Endothelial cell of hepatic sinusoid (primary cell): Measurements from ENCODE around the gene FHOD1.

Experiments used
- in situ Hi-C: cut with HindIII; loops from 2 replicates; pipeline ENCODE4 v1.10.0; 2017; ENCODE audit warnings: low sequenced_read_pairs

FHOD1 gene

GRCh38 chr16:67277999-67278772 is 30.9 kb upstream of the FHOD1 start:
- in situ Hi-C loops = no loop called here

DNA sequence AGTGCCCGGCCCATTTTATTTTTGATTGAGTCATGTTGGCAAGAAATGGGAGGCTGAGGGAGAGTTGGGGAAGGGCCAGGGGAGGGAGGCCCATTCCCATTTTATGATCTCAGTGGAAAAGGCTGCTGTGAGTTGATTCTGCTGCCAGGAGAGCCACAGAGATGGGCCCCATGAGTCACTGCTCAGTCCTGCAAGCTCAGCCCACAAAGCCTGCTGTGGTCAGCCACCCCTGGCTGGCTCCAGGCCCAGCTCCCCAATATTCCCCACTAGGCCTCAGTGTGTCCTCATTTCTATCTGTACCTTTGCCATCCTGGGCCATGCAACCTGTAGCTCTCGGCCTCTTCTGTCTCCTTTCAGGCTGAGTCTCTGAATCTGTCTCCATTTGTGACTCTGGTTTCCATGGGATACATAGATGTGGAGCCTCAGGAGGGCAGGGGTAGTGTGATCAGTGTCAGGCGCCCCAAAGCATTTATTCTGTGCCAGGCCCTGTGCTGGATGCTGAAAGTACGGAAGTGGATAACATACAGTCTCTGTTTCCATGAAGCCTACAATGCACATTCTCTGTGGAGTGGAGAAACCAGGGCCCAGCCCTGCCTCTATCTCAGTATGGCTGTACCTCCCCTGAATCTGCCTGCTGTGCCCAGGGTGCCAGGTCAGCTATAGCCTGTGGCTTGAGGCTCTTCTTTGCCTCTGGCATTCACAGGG is 30.2 kb upstream of the FHOD1 start:
- in situ Hi-C loops = no loop called here

GRCh38 chr16:67275321-67275720 is 28.0 kb upstream of the FHOD1 start:
- in situ Hi-C loops = no loop called here

DNA sequence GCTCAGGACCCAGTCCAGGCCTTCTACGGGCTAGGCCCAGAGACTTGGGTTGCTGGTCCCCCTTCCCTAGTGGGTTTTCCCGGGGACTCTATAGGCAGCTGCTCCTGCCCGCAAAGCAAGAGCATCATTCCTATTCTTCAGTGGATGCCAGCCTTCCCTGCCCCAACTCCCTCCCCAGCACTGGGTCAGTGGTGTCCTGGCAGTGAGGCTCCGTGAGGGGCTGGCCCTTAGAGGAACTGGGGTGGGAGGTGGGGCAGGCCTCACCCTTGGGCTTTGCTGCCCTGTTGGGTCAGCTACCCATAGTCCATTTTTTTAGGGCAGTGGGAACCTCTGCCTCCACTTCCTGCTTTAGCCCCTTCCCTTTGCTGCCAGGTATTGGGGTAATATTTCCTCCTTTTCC is 24.2 kb upstream of the FHOD1 start:
- in situ Hi-C loops = no loop called here

DNA sequence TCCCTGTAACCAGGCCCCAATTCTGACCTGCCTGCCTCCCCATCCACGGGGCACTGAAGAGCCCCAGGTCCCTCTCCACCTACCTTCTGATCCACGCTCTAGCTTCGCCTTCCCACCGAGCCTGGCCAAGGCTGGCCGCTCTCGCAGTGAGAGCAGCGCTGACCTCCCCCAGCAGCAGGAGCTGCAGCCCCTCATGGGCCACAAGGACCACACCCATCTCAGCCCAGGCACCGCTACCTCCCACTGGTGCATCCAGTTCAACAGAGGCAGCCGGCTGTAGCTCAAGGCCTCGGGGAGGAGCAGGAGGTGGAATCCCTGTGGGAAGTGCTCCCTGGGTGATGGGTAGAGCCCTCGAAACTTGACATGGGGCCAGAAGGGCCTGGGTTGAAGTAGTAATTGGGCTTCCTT is 23.7 kb upstream of the FHOD1 start:
- in situ Hi-C loops = no loop called here

DNA sequence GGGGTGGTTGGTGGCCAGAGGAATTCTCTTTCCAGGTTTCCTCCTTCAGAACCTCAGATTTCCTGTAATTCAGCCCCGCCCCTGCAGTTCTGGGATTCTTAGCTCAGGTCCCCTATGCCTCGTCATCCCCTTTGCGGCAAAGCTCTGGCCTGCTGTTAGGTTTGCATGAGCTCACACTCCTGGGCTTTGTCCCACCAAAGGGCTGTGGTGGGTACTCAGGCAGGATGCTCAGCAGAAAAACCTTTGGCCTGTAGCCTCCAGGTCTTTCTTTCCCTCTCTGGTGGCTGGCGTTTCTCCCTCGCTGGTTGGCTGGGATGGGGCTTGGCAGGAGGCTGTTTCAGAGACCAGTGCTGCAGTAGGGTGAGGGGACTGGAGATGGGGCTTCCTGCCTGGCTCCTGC is 22.5 kb upstream of the FHOD1 start:
- in situ Hi-C loops = no loop called here

DNA sequence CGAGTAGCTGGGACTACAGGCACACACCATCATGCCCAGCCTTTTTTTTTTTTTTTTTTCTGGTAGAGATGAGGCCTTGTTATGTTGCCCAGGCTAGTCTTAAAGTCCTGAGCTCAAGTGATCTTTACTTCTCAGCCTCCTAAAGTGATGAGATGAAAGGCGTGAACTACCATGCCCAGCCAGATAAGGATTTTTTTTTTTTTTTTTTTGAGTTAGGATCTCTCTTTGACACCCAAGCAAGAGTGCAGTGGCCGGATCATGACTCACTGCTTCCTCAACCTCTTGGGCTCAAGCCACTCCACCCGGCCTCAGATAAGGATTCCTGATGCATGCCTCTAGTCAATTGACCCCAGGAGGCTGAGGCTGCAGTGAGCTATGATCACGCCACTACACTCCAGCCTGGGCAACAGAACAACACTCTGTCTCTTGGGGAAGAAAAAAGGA is 20.9 kb upstream of the FHOD1 start:
- in situ Hi-C loops = no loop called here

- in situ Hi-C loops = no loop called here
Measured at GRCh38 chr16:67265834-67266233, 18.6 kb upstream of the FHOD1 start.

GRCh38 chr16:67264866-67265265 is 17.6 kb upstream of the FHOD1 start:
- in situ Hi-C loops = loop anchor here (5.0 kb wide), 1 partner anchor 48 kb away; no protein-coding TSS in a partner anchor

- in situ Hi-C loops = loop anchor here (5.0 kb wide), 1 partner anchor 47 kb away; no protein-coding TSS in a partner anchor
Measured at GRCh38 chr16:67264277-67264676, 17.0 kb upstream of the FHOD1 start.

DNA sequence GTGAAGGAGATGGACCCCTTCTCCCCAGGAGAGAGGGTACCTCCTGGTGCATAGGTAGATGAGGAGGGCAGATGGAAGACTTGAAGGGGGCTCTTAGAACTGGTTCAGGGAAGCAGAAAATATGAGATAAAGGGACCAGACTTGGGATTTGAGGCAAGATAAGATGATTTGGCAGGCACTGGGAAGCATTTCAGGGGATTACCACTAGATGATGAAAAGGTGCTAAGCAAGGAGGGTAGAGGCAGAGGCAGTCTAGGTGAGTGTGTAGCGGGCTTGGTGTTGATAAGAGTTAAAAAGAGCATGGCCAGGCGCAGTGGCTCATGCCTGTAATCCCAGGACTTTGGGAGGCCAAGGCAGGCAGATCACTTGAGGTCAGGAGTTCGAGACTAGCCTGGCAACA is 15.9 kb upstream of the FHOD1 start:
- in situ Hi-C loops = loop anchor here (5.0 kb wide), 1 partner anchor 46 kb away; no protein-coding TSS in a partner anchor

DNA sequence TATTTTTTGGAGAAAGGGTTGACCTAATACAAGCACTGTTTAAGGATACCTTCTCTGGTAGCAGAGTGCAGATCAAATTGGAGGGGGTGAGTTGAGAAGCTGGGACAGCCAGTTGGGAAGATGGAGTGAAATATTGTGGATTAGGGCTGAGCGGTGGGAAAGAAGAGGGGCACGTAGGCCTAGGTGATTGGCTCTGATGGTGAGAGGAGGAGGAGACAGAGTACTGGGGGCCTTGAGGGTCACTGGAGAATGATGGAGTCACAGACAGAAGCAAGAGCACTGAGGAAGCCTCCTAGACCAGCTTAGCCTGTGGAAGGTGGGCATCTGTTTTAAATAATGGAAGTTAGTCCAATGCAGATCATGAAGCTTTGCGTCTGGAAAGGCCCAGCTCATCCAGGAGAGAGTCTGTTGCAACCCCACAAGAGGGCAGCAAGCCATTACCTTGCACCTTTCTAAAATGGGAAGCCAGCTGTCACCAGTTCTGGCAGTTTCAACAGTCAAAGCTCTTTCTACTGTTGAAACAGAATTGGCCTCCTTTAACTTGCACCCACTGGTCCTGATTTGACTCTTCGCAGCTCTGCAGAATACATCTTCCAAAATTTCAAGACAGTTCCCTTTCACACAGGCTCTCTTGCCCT is 13.3 kb upstream of the FHOD1 start:
- in situ Hi-C loops = loop anchor here (5.0 kb wide), 1 partner anchor 43 kb away; no protein-coding TSS in a partner anchor

GRCh38 chr16:67259705-67260104 is 12.4 kb upstream of the FHOD1 start:
- in situ Hi-C loops = loop anchor here (5.0 kb wide), 1 partner anchor 42 kb away; no protein-coding TSS in a partner anchor

GRCh38 chr16:67258161-67258835 is 11.0 kb upstream of the FHOD1 start:
- in situ Hi-C loops = no loop called here

- in situ Hi-C loops = no loop called here
Measured at GRCh38 chr16:67257486-67258160, 10.3 kb upstream of the FHOD1 start.

- in situ Hi-C loops = no loop called here
Measured at GRCh38 chr16:67256701-67257230, 9.5 kb upstream of the FHOD1 start.

GRCh38 chr16:67255553-67256221 is 8.4 kb upstream of the FHOD1 start:
- in situ Hi-C loops = no loop called here

GRCh38 chr16:67254801-67255552 is 7.7 kb upstream of the FHOD1 start:
- in situ Hi-C loops = no loop called here
